ENCODE measurements around the gene SEZ6L2. TPM values are rescaled to one million over a fixed set of nuclear protein-coding genes. Genes with fewer than 3 reads are reported as not detected.

SEZ6L2 gene
- total and polyA plus RNA-seq, 2 of the 13 experiments (the other 11 are each of a cell fraction or from before 2014, with no cell fraction given) = 14.9 to 16.9 TPM

DNA sequence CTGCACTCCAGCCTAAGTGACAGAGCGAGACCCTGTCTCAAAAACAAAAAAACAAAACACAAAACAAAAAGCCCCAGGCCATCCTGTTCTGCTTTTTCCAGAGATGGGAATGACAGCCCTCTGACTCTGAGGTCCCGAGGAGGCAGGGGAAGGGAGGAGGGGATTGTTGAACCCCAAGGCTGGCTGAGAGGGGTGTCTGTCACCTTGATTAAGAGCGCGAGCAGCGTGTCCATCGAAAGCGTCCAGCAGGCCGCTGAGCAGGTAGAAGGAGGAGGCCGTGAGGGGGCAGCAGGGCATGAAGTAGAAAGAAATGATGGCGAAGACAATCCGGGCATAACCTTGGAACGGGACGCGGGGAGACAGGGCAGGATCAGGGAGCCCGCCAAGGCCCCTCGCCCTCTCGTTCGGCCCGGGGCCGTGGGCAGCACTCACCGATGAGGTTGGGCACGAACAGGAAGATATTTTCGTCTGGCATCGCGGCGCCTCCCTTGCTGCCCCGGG, 36.9 kb downstream of the SEZ6L2 start:
- no TSS peak for BruUV-seq (replicated peaks)
- H2AFZ ChIP-seq (ENCODE audit: low read length) = no peak overlapping the region
- no peaks in the 10 kb centered on the region; a peak in 1 of 5 replicates for H3K27me3 ChIP-seq (ENCODE audit: control insufficient read depth in 1 of 2, insufficient read depth in 2 of 2, low read length in 2 of 2)
- peak overlapping the region; percentile 91 for H3K4me2 ChIP-seq (ENCODE audit: low read depth, low read length)
- H3K27ac ChIP-seq (ENCODE audit: extremely low read length, insufficient read depth, low read length) = peak overlapping the region; percentile 97
- intact Hi-C loops (cut with micrococcal nuclease; ENCODE audit: unreplicated experiment) (loop anchor here (2.0 to 5.0 kb wide), 3 partner anchors 30 to 38 kb away; partner anchors contain the start of gene ASPHD1), in situ Hi-C loops (cut with HindIII; ENCODE audit: extremely low pct_ligation_motif_present, low pct_unique_long_range_greater_than_20kb) (loop anchor here (10.0 kb wide), 1 partner anchor 142 kb away; no protein-coding TSS in a partner anchor)
- peak overlapping the region; percentile 93 for H3K9ac ChIP-seq (ENCODE audit: insufficient read depth, low read depth, low read length)
- ATAC-seq = peak; percentile 10
- ChIA-PET CTCF (ENCODE audit: low intra/inter-chr PET ratio, low total read pairs) (interaction anchor here (0.9 kb wide), 1 partner anchor 143 kb away, joined by 3 read pairs; no protein-coding TSS in a partner anchor), POLR2A (interaction anchor here (1.0 to 4.1 kb wide), 14 partner anchors 14 to 203 kb away, joined by 3 to 29 read pairs (median 8); partner anchors contain the start of genes ALDOA, ASPHD1, KCTD13 and MAZ)
- no peak for DNase-seq (ENCODE audit: low spot score)
- peaks cover 37% of the 10 kb centered on the region for H3K4me1 ChIP-seq (ENCODE audit: insufficient read depth, low read length)
- H3K79me2 ChIP-seq (ENCODE audit: insufficient read depth, low read length) = peaks cover 13% of the 10 kb centered on the region
- H3K36me3 ChIP-seq (replicated peaks in 1 of 2; ENCODE audit: control insufficient read depth in 1 of 2, insufficient read depth in 2 of 2, low read length in 2 of 2) = peaks cover 6 to 13% of the 10 kb centered on the region in 2 experiments; a peak in 4 of 5 replicates
- WGBS (ENCODE audit: low lambda C conversion rate) = 3% methylated on average over 14 of the region's 27 CpGs
- FAIRE-seq = no peak
- H3K9me3 ChIP-seq (ENCODE audit: low read length) = no peaks in the 10 kb centered on the region
- no peaks in the 10 kb centered on the region; the same call in 1 of the 2 replicates for H4K20me1 ChIP-seq (ENCODE audit: insufficient read depth, low read length)
- peak overlapping the region; percentile 85 to 95 (median 88) for H3K4me3 ChIP-seq (replicated peaks in 1 of 3; ENCODE audit: insufficient read depth in 1 of 3, low read depth in 2 of 3, low read length in 3 of 3)
- no peak for TF ChIP-seq ZNF616 (CRISPR knock-in tag; IDR thresholded peaks at IDR 0.05; ENCODE audit: low read depth)
- TF ChIP-seq ZNF350 (CRISPR knock-in tag; IDR thresholded peaks at IDR 0.05; ENCODE audit: borderline replicate concordance, low read depth) = 0 out of 2 replicates have a peak, but pooled peaks have one; percentile 3
- peak; percentile 37; the same call in 1 of the 2 replicates for TF ChIP-seq CAMTA2 (CRISPR knock-in tag; IDR thresholded peaks at IDR 0.05; ENCODE audit: borderline replicate concordance)
- TF ChIP-seq, protein P1, sequence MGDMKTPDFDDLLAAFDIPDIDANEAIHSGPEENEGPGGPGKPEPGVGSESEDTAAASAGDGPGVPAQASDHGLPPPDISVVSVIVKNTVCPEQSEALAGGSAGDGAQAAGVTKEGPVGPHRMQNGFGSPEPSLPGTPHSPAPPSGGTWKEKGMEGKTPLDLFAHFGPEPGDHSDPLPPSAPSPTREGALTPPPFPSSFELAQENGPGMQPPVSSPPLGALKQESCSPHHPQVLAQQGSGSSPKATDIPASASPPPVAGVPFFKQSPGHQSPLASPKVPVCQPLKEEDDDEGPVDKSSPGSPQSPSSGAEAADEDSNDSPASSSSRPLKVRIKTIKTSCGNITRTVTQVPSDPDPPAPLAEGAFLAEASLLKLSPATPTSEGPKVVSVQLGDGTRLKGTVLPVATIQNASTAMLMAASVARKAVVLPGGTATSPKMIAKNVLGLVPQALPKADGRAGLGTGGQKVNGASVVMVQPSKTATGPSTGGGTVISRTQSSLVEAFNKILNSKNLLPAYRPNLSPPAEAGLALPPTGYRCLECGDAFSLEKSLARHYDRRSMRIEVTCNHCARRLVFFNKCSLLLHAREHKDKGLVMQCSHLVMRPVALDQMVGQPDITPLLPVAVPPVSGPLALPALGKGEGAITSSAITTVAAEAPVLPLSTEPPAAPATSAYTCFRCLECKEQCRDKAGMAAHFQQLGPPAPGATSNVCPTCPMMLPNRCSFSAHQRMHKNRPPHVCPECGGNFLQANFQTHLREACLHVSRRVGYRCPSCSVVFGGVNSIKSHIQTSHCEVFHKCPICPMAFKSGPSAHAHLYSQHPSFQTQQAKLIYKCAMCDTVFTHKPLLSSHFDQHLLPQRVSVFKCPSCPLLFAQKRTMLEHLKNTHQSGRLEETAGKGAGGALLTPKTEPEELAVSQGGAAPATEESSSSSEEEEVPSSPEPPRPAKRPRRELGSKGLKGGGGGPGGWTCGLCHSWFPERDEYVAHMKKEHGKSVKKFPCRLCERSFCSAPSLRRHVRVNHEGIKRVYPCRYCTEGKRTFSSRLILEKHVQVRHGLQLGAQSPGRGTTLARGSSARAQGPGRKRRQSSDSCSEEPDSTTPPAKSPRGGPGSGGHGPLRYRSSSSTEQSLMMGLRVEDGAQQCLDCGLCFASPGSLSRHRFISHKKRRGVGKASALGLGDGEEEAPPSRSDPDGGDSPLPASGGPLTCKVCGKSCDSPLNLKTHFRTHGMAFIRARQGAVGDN (CRISPR knock-in tag; IDR thresholded peaks at IDR 0.05) = peak; percentile 58; the same call in 1 of the 2 replicates
- 0 out of 2 replicates have a peak, but pooled peaks have one; percentile 69 for TF ChIP-seq NR1H2 (CRISPR knock-in tag; IDR thresholded peaks at IDR 0.05; ENCODE audit: borderline replicate concordance, low read depth)
- TF ChIP-seq PTBP1 (IDR thresholded peaks at IDR 0.05; ENCODE audit: low read depth, low read length, poor library complexity, severe bottlenecking) = no peak
- TF ChIP-seq ZFP82 (CRISPR knock-in tag; IDR thresholded peaks at IDR 0.05; ENCODE audit: borderline replicate concordance) = peak; percentile 0; the same call in 1 of the 2 replicates
- TF ChIP-seq XRCC5 (optimal IDR thresholded peaks at IDR 0.05; ENCODE audit: low read length) = no peak
- peak; percentile 70; the same call in 1 of the 2 replicates for TF ChIP-seq KDM5B (CRISPR knock-in tag; IDR thresholded peaks at IDR 0.05; ENCODE audit: borderline replicate concordance)
- TF ChIP-seq, protein P2, sequence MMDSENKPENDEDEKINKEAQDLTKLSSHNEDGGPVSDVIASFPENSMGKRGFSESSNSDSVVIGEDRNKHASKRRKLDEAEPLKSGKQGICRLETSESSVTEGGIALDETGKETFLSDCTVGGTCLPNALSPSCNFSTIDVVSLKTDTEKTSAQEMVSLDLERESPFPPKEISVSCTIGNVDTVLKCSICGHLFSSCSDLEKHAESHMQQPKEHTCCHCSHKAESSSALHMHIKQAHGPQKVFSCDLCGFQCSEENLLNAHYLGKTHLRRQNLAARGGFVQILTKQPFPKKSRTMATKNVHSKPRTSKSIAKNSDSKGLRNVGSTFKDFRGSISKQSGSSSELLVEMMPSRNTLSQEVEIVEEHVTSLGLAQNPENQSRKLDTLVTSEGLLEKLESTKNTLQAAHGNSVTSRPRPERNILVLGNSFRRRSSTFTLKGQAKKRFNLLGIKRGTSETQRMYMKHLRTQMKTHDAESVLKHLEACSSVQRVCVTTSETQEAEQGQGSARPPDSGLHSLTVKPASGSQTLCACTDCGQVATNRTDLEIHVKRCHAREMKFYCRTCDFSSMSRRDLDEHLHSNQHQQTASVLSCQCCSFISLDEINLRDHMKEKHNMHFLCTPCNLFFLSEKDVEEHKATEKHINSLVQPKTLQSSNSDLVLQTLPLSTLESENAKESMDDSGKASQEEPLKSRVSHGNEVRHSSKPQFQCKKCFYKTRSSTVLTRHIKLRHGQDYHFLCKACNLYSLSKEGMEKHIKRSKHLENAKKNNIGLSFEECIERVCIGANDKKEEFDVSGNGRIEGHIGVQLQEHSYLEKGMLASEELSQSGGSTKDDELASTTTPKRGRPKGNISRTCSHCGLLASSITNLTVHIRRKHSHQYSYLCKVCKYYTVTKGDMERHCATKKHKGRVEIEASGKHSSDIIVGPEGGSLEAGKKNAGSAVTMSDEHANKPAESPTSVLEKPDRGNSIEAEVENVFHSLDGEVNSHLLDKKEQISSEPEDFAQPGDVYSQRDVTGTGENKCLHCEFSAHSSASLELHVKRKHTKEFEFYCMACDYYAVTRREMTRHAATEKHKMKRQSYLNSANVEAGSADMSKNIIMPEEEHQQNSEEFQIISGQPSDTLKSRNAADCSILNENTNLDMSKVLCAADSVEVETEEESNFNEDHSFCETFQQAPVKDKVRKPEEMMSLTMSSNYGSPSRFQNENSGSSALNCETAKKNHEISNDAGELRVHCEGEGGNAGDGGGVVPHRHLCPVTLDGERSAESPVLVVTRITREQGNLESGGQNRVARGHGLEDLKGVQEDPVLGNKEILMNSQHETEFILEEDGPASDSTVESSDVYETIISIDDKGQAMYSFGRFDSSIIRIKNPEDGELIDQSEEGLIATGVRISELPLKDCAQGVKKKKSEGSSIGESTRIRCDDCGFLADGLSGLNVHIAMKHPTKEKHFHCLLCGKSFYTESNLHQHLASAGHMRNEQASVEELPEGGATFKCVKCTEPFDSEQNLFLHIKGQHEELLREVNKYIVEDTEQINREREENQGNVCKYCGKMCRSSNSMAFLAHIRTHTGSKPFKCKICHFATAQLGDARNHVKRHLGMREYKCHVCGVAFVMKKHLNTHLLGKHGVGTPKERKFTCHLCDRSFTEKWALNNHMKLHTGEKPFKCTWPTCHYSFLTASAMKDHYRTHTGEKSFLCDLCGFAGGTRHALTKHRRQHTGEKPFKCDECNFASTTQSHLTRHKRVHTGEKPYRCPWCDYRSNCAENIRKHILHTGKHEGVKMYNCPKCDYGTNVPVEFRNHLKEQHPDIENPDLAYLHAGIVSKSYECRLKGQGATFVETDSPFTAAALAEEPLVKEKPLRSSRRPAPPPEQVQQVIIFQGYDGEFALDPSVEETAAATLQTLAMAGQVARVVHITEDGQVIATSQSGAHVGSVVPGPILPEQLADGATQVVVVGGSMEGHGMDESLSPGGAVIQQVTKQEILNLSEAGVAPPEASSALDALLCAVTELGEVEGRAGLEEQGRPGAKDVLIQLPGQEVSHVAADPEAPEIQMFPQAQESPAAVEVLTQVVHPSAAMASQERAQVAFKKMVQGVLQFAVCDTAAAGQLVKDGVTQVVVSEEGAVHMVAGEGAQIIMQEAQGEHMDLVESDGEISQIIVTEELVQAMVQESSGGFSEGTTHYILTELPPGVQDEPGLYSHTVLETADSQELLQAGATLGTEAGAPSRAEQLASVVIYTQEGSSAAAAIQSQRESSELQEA (CRISPR knock-in tag; IDR thresholded peaks at IDR 0.05; ENCODE audit: not compliant biosample characterization) = peak; percentile 52

Measured in HepG2 (cell line).